RWPE2 (cell line): ENCODE measurements around the gene PSAT1.

Experiments used
- ATAC-seq: fragments of 200-7000 bp; cut with Tn5 transposase; 3 replicates; pipeline ENCODE4 v1.9.1; 2021; ENCODE audit warnings: low read depth
- DNase-seq: peaks from one replicate; pipeline ENCODE4 v3.0.0-alpha.2; 2020; ENCODE audit warnings: low spot score
- H3K27ac ChIP-seq: fragments of 450-650 bp; 2 replicates; pipeline ENCODE4 v1.5.1; 2017; ENCODE audit warnings: mild to moderate bottlenecking; ENCODE audit not compliant: poor library complexity, severe bottlenecking
- H3K27me3 ChIP-seq: fragments of 250-450 bp; sonication (Bioruptor Pico); 2 replicates; pipeline ENCODE4 v1.5.1; 2021; ENCODE audit warnings: mild to moderate bottlenecking, moderate library complexity; ENCODE audit not compliant: insufficient read depth, poor library complexity, severe bottlenecking
- H3K36me3 ChIP-seq: fragments of 250-450 bp; sonication (Bioruptor Pico); 2 replicates; pipeline ENCODE4 v1.5.1; 2020; ENCODE audit warnings: low read depth, mild to moderate bottlenecking, moderate library complexity
- H3K4me1 ChIP-seq: fragments of 250-450 bp; sonication (Bioruptor Pico); 2 replicates; pipeline ENCODE4 v1.5.1; 2021; ENCODE audit warnings: mild to moderate bottlenecking, moderate library complexity; ENCODE audit not compliant: insufficient read depth, poor library complexity, severe bottlenecking
- H3K4me3 ChIP-seq: fragments of 250-450 bp; sonication (Bioruptor Pico); 2 replicates; pipeline ENCODE4 v1.5.1; 2021; ENCODE audit warnings: mild to moderate bottlenecking, moderate library complexity; ENCODE audit not compliant: severe bottlenecking
- H3K9me3 ChIP-seq: fragments of 250-450 bp; sonication (Bioruptor Pico); 2 replicates; pipeline ENCODE4 v1.5.1; 2021; ENCODE audit warnings: mild to moderate bottlenecking, moderate library complexity; ENCODE audit not compliant: severe bottlenecking
- TF ChIP-seq, protein P1 (sequence below): fragments of 450-650 bp; IDR thresholded peaks from one replicate; pipeline ENCODE4 v1.5.1; 2017; ENCODE audit warnings: mild to moderate bottlenecking, moderate library complexity; ENCODE audit not compliant: poor library complexity, severe bottlenecking

Gene PSAT1

DNA sequence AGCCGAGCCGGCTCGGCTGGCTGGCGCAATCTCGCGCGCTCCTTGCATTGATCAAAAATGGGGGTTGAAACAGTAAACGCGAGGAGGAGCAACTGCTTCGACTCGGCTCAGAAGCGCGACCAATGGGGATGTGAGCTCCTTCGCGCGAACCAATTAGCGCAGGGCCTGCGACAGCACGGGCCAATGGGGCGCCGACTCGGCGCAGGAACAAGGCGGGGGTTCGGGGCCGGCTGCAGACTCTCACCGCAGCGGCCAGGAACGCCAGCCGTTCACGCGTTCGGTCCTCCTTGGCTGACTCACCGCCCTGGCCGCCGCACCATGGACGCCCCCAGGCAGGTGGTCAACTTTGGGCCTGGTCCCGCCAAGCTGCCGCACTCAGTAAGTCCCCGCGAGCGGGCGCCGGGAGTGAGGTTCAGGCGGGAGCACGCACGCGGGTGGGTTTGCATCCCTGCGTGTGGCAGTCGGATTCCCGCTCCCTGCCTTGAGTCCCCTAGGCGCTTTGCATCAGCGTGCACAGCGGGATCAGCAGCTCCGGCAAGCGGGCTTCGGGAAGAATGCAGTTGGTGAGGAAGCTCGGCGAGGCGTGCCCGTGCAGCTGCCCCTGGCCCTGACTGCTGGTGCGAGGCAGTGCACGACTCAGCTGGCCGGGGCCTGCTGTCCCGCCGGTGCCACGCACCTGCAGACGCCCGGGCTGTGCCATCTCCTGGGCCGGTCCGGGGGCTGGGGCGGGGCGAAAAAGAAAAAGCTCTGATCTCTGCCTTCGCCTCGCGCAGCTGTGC lies at the start of gene PSAT1:
Gene PSAT1 (plus strand): TSS at position 233 of the 779 bp plus-strand sequence. CDS start 86 bp downstream, at position 319.
- Histone ChIP-seq H3K27me3 (no peaks in the 10 kb centered on the region), H3K9me3 (no peaks in the 10 kb centered on the region), H3K36me3 (peaks cover 42% of the 10 kb centered on the region), H3K4me1 (peaks cover 8% of the 10 kb centered on the region), H3K27ac (peak within 1 kb of the TSS; percentile 59), H3K4me3 (peak within 1 kb of the TSS; percentile 84)
- TF ChIP-seq, protein P1, sequence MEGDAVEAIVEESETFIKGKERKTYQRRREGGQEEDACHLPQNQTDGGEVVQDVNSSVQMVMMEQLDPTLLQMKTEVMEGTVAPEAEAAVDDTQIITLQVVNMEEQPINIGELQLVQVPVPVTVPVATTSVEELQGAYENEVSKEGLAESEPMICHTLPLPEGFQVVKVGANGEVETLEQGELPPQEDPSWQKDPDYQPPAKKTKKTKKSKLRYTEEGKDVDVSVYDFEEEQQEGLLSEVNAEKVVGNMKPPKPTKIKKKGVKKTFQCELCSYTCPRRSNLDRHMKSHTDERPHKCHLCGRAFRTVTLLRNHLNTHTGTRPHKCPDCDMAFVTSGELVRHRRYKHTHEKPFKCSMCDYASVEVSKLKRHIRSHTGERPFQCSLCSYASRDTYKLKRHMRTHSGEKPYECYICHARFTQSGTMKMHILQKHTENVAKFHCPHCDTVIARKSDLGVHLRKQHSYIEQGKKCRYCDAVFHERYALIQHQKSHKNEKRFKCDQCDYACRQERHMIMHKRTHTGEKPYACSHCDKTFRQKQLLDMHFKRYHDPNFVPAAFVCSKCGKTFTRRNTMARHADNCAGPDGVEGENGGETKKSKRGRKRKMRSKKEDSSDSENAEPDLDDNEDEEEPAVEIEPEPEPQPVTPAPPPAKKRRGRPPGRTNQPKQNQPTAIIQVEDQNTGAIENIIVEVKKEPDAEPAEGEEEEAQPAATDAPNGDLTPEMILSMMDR: peak; percentile 10
- ATAC-seq (peak; percentile 97), DNase-seq (peak; percentile 95)

DNA sequence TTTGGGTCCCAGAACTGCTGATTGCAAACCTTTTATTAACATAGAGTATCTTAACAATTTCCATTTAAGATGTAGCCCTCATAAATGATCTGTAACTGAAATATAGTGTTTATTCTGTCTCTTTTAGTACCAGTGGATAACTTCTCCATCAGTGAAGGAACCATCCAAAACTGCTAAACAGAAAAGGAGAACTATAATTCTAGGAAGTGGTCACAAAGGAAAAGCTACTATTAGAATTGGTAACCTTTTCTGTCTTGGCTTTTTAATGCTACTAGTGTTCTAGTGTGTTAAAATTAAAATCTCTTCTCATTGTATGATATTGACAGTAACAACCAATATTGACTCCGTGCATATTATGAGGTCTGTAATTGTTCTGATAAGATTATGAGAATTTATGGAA lies 48.3 kb upstream of the PSAT1 start:
- Histone ChIP-seq H3K27me3 (no peaks in the 10 kb centered on the region), H3K27ac (no peak overlapping the region), H3K36me3 (peaks cover 82% of the 10 kb centered on the region), H3K4me3 (no peak overlapping the region), H3K4me1 (no peaks in the 10 kb centered on the region), H3K9me3 (no peaks in the 10 kb centered on the region)
- TF ChIP-seq, protein P1: no peak
- DNase-seq (no peak), ATAC-seq (no peak)

DNA sequence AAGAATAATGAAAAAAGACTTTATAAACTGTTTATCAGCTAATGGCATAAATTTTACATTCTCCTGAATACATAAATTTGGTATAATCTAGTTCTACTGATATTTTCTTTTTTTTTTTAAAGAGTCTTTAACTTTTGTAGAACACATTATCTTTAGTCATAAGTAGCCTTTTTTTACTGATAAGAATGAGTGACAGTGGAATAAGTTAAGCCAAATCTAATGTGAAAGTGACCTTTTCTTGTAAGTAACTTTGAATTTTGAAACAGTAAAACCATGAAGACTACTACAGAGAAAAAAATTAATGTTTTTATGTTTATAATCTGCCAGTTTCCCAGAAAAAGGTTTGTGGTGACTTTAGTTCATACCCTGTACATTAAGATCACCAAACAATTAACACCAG lies 47.4 kb upstream of the PSAT1 start:
- DNase-seq: no peak
- TF ChIP-seq, protein P1: no peak
- H3K4me3 ChIP-seq: no peak overlapping the region
- peaks cover 84% of the 10 kb centered on the region for H3K36me3 ChIP-seq
- H3K4me1 ChIP-seq: no peaks in the 10 kb centered on the region
- no peaks in the 10 kb centered on the region for H3K9me3 ChIP-seq
- no peak for ATAC-seq
- no peak overlapping the region for H3K27ac ChIP-seq
- H3K27me3 ChIP-seq: no peaks in the 10 kb centered on the region

DNA sequence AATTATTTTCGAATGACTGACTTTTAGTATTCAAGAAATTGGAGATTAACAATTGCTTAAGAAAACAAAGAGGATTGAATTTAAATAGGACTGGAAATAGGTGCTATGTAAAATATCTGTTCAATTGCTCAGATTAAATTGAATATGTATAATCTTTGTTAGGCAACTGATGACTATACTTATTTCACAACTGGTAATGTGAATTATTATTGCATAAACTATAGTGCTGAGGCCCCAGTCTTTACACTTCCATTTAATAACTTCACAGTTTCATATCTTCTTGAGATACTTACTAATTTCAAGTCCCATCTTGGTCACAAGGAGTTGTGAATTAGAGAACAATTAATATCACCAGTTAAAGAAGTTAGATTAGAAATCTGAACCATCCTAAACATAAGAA lies 44.3 kb upstream of the PSAT1 start:
- ATAC-seq (no peak), DNase-seq (no peak)
- Histone ChIP-seq H3K4me1 (no peaks in the 10 kb centered on the region), H3K27ac (no peak overlapping the region), H3K36me3 (peaks cover 80% of the 10 kb centered on the region), H3K4me3 (no peak overlapping the region), H3K27me3 (no peaks in the 10 kb centered on the region), H3K9me3 (no peaks in the 10 kb centered on the region)
- TF ChIP-seq, protein P1: no peak

DNA sequence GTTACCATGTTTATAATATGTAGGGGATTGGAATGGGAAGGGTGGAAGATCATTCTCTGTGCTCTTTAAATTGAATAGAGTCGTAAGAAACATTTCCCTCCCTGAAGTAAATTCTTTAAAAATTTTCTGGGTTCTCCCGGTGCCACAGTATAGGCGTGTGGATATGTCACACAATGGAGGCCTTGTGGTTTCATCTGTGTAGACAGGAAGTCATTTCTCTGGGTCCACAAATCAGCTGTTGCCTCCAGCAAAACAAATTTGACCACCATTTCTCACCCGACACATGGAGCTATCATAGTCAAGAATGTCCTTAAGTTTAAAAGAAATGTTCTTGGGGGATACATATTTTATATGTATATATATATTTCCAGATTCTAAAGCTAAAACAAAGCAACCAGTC lies 43.6 kb upstream of the PSAT1 start:
- Histone ChIP-seq H3K36me3 (peaks cover 79% of the 10 kb centered on the region), H3K4me1 (no peaks in the 10 kb centered on the region), H3K9me3 (no peaks in the 10 kb centered on the region), H3K27ac (no peak overlapping the region), H3K4me3 (no peak overlapping the region), H3K27me3 (no peaks in the 10 kb centered on the region)
- no peak for DNase-seq
- ATAC-seq: no peak
- TF ChIP-seq, protein P1: no peak
